Nephron progenitor cell (in vitro differentiated cells): ENCODE results near the gene NECAB2.

ENCODE experiments used
- DNase-seq: peaks from one replicate; pipeline ENCODE4 v3.0.0; 2021
- H3K27ac Mint-ChIP-seq: 2 replicates; pipeline ENCODE4 v1.8.0; 2021; ENCODE audit warnings: mild to moderate bottlenecking, moderate library complexity, mixed read lengths
- H3K27me3 Mint-ChIP-seq: 2 replicates; pipeline ENCODE4 v1.8.0; 2021; ENCODE audit warnings: mild to moderate bottlenecking, low read depth, mixed read lengths; ENCODE audit not compliant: poor library complexity
- H3K36me3 Mint-ChIP-seq: 2 replicates; pipeline ENCODE4 v1.8.0; 2021; ENCODE audit warnings: low read depth, mixed read lengths
- H3K4me1 Mint-ChIP-seq: 2 replicates; pipeline ENCODE4 v1.8.0; 2021; ENCODE audit warnings: mixed read lengths
- H3K4me3 Mint-ChIP-seq: 2 replicates; pipeline ENCODE4 v1.8.0; 2021; ENCODE audit warnings: mild to moderate bottlenecking, moderate library complexity, mixed read lengths
- H3K9me3 Mint-ChIP-seq: 2 replicates; pipeline ENCODE4 v1.8.0; 2021; ENCODE audit warnings: mild to moderate bottlenecking, moderate library complexity, mixed read lengths
- CTCF ChIP-seq: fragments of 200-600 bp; sonication (generic); IDR thresholded peaks from 2 replicates; pipeline ENCODE4 v1.5.0; 2021; ENCODE audit warnings: antibody characterized with exemption

The NECAB2 gene

GRCh38 chr16:83943516-83944050 is 24.5 kb upstream of the NECAB2 start:
- H3K4me3 Mint-ChIP-seq, result no peak overlapping the region
- no peak for DNase-seq
- no peak for TF ChIP-seq CTCF
- peaks cover 10% of the 10 kb centered on the region for H3K27me3 Mint-ChIP-seq
- no peaks in the 10 kb centered on the region for H3K36me3 Mint-ChIP-seq
- no peaks in the 10 kb centered on the region for H3K9me3 Mint-ChIP-seq
- H3K4me1 Mint-ChIP-seq, result peaks cover 27% of the 10 kb centered on the region
- H3K27ac Mint-ChIP-seq, result peak overlapping the region; percentile 45

DNA sequence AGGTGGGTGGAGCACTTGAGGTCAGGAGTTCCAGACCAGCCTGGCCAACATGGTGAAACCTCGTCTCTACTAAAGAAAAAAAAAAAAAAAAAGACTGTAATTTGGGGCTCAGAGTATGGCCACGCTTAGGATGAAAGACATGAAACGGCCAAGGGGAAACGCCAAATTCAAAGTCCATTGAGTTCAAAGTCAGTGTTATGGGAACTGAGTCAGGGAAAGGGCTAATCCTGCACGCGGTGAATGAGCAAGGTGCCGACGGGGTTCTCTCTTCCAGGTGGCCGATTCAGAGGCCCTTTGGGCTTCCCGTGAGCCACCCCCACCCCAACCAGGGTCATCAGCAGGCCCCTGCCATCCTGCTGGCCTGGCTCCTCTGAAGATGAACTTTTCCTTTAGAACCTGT is 22.5 kb upstream of the NECAB2 start:
- Mint-ChIP-seq H3K27me3 (peaks cover 14% of the 10 kb centered on the region), H3K9me3 (no peaks in the 10 kb centered on the region), H3K36me3 (no peaks in the 10 kb centered on the region), H3K27ac (no peak overlapping the region), H3K4me3 (no peak overlapping the region), H3K4me1 (peaks cover 22% of the 10 kb centered on the region)
- no peak for DNase-seq
- TF ChIP-seq CTCF, result no peak

- Mint-ChIP-seq H3K27ac (no peak overlapping the region), H3K4me1 (peaks cover 17% of the 10 kb centered on the region), H3K27me3 (peaks cover 14% of the 10 kb centered on the region), H3K4me3 (no peak overlapping the region), H3K9me3 (no peaks in the 10 kb centered on the region), H3K36me3 (no peaks in the 10 kb centered on the region)
- DNase-seq, result no peak
- no peak for TF ChIP-seq CTCF
Measured at GRCh38 chr16:83946154-83946780, 21.8 kb upstream of the NECAB2 start.

GRCh38 chr16:83946781-83947566 is 21.1 kb upstream of the NECAB2 start:
- Mint-ChIP-seq H3K27ac (no peak overlapping the region), H3K27me3 (peaks cover 12% of the 10 kb centered on the region), H3K36me3 (no peaks in the 10 kb centered on the region), H3K4me1 (peaks cover 17% of the 10 kb centered on the region), H3K9me3 (no peaks in the 10 kb centered on the region), H3K4me3 (no peak overlapping the region)
- TF ChIP-seq CTCF, result no peak
- DNase-seq, result no peak

DNA sequence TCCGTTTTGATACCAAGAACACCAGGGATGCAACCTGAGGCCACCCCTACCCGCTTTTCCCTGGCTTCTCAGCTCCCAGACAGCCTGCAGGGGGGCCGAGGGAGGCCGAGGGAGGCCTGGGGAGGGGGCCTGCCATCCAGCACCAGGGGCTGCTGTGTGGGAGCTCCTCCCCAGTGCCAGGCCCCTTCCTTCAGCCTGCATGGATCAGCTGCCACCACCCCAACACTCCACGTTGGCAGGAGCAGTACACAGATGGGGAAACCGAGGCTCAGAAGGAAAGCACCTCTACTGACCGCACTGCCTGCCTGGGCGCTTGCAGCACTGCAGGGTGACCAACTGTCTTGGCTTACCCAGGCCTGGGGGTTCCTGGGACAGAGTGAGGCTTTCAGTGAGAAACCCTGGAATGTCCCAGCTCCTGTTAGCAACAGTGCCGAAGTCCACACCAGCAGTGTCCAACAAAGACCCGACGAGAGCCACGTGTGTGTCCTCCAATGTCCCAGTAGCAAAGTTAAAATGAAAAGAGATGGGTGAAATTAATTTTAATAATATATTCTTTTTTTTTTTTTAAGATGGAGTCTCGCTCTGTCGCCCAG is 20.3 kb upstream of the NECAB2 start:
- H3K27ac Mint-ChIP-seq, result no peak overlapping the region
- no peaks in the 10 kb centered on the region for H3K9me3 Mint-ChIP-seq
- no peak for TF ChIP-seq CTCF

More for the DNA sequence above, 20.3 kb upstream of the NECAB2 start:
- no peak overlapping the region for H3K4me3 Mint-ChIP-seq
- DNase-seq, result no peak
- H3K27me3 Mint-ChIP-seq, result peaks cover 14% of the 10 kb centered on the region
- H3K4me1 Mint-ChIP-seq, result peaks cover 15% of the 10 kb centered on the region
- no peaks in the 10 kb centered on the region for H3K36me3 Mint-ChIP-seq
